Stomach (tissue), 4 donors: ENCODE measurements around the gene CDPF1.

ENCODE experiments used
- CTCF ChIP-seq, 7 experiments: fragments of 450-650 bp in 4 of 7; fragments of 200-600 bp in 3 of 7; sonication (generic) in 3 of 7; IDR thresholded peaks; one replicate each; pipeline ENCODE4 v1.5.1; 2016 to 2019; ENCODE audit warnings: antibody characterized with exemption in 7 of 7, control low read depth in 2 of 7, mild to moderate bottlenecking in 1 of 7
- POLR2A ChIP-seq, 4 donors: fragments of 450-650 bp; IDR thresholded peaks; one replicate each; pipeline ENCODE4 v1.6.1; 2016; ENCODE audit warnings: antibody characterized with exemption in 4 of 4, control low read depth in 2 of 4, mild to moderate bottlenecking in 1 of 4, moderate library complexity in 1 of 4
- POLR2AphosphoS5 ChIP-seq, 3 donors: sonication (generic); formaldehyde crosslinking; IDR thresholded peaks; one replicate each; pipeline ENCODE4 v1.6.1; 2016; ENCODE audit warnings: antibody characterized with exemption in 3 of 3

GRCh38 chr22:46230262-46230901 is 19.7 kb downstream of the CDPF1 start:
- TF ChIP-seq CTCF (IDR thresholded peaks at IDR 0.05) (no peak), POLR2A (IDR thresholded peaks at IDR 0.05) (no peak), POLR2AphosphoS5 (IDR thresholded peaks at IDR 0.05) (no peak)
